NCI-H82 treated with DMSO at 0.1 percent for 48 hours (cell line): Measurements from ENCODE around the gene NYAP1.
"Not testable (repeated sequence)": the region's sequence is repeated elsewhere in the genome, so short reads cannot be mapped to it uniquely, and the experiment has no call there.

ENCODE experiments used
- DNase-seq: peaks from one replicate; lab custom pipeline; 2025; ENCODE audit not compliant: unreplicated experiment; lab: John Stamatoyannopoulos, UW

The NYAP1 gene

DNA sequence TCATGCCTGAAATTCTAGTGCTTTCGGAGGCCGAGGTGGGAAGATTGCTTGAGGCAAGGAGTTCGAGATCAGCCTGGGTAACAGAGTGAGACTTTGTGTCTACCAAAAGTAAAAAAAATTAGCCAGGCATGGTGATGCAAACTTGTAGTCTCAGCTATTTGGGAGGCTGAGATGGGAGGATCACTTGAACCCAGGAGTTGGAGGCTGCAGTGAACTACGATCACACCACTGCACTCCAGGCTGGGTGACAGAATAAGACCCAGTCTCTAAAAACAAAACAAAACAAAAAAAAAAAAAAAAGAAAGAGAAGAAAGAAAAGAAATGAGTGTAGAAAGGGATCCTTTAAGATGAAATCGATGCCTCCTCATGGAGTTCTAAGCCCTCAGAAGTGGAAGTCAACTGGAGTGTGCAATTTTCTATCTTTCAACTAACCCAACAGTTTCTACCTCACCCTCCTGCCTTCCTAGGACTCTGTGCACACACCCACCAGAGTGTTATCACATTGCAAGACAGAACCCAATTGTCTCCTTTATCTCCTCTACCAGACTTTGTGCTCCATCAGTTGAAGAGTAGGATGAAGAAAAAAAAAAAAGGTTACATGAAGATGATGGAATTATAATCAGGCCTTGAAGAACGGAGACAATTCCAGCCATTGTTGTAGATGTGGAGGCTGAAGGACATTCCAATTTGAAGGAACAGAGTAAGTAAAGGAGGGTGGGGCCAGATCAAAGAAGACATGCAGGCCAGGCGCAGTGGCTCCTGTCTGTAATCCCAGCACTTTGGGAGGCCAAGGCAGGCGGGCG, 26.9 kb downstream of the NYAP1 start:
- DNase-seq = no peak

DNA sequence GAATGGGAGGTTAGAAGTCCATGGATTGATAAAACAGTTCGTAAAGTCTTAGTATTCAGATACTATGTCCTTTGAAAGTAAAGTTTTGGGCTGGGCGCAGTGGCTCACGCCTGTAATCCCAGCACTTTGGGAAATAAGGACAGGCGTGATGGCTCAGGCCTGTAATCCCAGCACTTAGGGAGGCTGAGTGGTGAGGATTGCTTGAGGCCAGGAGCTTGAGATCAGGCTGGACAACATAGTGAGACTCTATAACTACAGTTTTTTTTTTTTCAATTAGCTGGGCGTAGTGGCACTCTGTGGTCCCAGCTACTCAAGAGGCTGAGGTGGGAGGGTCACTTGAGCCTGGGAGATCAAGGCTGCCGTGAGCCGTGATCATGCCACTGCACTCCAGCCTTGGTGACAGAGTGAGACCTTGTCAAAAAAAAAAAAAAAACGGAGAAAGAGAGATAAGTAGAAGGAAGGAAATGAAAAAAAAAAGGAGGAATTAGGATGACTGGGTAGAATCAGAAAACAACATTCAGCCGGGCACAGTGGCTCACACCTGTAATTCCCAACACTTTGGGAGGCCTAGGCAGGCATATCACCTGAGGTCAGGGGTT, 29.6 kb downstream of the NYAP1 start:
- DNase-seq = no peak

- no peak for DNase-seq
Observed at GRCh38 chr7:100515072-100515532, 31.4 kb downstream of the NYAP1 start.

- peak; percentile 8 for DNase-seq
Observed at GRCh38 chr7:100516135-100516812, 32.5 kb downstream of the NYAP1 start.

GRCh38 chr7:100517305-100517704, 33.6 kb downstream of the NYAP1 start:
- no peak for DNase-seq

DNA sequence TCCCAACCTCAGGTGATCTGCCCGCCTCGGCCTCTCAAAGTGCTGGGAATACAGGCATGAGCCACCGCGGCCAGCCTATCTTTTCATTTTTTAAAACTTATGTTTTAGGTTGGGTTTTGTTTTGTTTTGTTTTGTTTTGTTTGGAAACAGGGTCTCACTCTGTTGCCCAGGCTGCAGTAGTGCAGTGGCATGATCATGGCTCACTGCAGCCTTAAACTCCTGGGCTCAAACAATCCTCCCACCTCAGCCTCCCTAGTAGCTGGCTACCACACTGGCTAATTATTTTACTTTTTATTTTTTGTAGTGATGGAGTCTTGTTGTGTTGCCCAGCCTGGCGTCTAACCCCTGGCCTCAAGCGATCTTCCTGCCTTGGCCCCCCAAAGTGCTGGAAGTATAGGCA, 35.9 kb downstream of the NYAP1 start:
- no peak for DNase-seq

- DNase-seq = no peak
Observed at GRCh38 chr7:100520138-100520537, 36.4 kb downstream of the NYAP1 start.

- no peak for DNase-seq
Observed at GRCh38 chr7:100521076-100521475, 37.3 kb downstream of the NYAP1 start.

DNA sequence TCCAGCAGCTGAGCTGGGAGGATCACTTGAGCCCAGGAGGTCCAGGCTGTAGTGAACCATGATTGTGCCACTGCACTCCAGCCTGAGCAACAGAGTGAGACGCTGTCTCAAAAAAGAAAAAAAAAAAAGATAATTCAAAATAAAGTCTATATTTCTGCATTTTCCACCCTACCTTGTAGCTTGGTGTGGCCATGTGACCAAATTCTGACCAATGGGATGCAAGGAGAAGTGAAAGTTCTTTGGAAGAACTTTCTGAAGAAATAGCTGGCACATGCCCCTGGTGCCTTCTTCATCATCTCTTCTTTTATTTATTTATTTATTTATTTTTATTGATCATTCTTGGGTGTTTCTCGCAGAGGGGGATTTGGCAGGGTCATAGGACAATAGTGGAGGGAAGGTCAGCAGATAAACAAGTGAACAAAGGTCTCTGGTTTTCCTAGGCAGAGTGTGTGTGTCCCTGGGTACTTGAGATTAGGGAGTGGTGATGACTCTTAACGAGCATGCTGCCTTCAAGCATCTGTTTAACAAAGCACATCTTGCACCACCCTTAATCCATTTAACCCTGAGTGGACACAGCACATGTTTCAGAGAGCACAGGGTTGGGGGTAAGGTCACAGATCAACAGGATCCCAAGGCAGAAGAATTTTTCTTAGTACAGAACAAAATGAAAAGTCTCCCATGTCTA, 38.3 kb downstream of the NYAP1 start:
- DNase-seq = not testable (repeated sequence)

DNA sequence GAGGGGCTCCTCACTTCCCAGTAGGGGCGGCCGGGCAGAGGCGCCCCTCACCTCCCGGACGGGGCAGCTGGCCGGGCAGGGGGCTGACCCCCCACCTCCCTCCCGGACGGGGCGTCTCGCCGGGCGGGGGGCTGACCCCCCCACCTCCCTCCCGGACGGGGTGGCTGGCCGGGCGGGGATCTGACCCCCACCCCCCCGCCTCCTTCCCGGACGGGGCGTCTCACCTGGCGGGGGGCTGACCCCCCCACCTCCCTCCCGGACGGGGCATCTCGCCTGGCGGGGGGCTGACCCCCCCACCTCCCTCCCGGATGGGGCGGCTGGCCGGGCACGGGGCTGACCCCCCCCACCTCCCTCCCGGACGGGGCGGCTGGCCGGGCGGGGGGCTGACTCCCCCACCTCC, 39.5 kb downstream of the NYAP1 start:
- not testable (repeated sequence) for DNase-seq

- DNase-seq = not testable (repeated sequence)
Observed at GRCh38 chr7:100528108-100528866, 44.6 kb downstream of the NYAP1 start.

- DNase-seq = no peak
Observed at GRCh38 chr7:100532165-100533022, 48.7 kb downstream of the NYAP1 start.

DNA sequence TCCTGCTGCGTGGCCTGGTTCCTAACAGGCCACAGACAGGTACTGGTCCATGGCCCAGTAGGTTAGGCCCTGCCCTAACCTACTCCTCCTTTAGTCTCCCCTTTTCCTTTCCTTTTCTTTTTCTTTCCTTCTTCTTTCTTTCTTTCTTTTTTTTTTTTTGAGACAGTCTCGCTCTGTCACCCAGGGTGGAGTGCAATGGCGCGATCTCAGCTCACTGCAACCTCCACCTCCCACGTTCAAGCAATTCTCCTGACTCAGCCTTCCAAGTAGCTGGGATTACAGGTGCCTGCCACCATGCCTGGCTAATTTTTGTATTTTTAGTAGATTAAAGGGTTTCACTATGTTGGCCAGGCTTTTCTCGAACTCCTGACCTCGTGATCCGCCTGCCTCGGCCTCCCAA, 52.3 kb downstream of the NYAP1 start:
- not testable (repeated sequence) for DNase-seq

- not testable (repeated sequence) for DNase-seq
Observed at GRCh38 chr7:100536695-100537094, 53.0 kb downstream of the NYAP1 start.

GRCh38 chr7:100538348-100538653, 54.6 kb downstream of the NYAP1 start:
- DNase-seq = no peak

DNA sequence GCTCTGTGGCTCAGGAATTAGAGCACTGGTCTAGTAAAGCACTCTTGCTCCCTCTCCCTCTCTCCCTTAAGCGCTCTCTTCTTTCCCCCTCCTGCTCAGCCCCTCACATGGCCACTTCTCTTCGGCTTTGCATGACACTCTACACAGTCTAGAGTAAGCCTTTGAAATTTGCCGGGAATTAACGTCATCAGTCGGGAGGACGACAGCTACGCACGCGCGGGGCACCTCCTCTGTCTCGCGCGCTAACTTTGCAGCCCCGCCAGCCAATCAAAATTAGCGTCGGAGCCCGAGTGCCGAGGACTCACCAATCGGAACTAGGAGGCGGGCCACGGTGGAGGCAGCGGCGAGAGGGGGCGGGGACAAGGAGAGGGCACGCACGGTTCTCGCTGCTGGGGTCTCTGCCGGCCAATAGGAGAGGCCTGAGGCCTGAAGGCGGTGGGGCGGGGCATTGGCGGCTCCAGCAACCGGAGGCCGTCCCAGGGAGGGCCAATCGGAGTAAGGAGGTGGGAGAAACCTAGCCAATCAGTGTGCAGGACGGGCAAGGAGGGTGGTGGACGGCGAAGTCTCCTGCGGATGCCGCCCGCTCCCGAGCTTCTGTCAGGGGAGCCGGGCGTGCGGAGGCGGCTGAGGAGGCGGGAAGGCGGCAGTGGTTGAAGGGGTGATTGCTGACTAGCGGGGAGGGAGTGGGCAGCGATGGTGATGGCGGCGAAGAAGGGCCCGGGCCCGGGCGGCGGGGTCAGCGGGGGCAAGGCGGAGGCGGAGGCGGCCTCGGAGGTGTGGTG, 55.1 kb downstream of the NYAP1 start, which contains the start of gene AGFG2:
Gene AGFG2, plus strand, starts transcription at position 550 of the 782 bp plus-strand sequence. Its CDS starts 144 bp downstream, at position 694.
- peak; percentile 98 for DNase-seq

GRCh38 chr7:100539436-100540006, 55.8 kb downstream of the NYAP1 start:
- DNase-seq = no peak

DNA sequence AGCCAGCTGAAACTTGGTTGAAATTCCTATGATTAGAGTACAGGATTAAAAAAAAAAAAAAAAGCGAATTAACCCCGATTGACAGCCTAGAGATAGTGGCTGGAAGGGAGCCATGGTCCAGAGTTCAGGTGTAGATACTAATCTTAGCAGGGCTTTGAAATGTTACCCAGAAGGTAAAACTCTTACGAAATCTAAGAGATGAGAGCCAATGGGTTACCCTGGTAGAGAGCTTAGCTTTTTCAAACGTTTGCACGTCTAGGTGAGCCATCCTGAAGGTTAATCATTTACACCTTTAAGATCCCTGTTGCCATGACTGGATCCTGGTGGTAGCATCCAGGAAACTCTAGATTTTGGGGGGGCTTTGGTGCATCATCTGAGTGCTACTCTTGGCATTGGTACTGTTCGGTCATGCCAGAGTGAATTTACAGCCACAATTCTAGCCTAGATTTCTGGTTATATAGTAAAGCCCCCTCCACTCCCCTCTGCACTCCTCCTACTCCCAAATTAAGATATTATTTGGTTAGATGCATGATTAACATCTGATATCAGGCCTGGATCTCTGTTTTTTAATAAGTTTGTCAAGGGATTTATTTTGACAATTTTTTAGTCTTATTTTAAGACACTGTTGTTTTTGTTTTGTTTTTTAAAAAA, 56.5 kb downstream of the NYAP1 start:
- DNase-seq = no peak
